Chondrocyte (in vitro differentiated cells): Measurements from ENCODE around the gene LDLRAD4. TPM values are rescaled to one million over a fixed set of nuclear protein-coding genes. Genes with fewer than 3 reads are reported as not detected.

Source experiments
- DNase-seq: peaks from one replicate; pipeline ENCODE4 v3.0.0; 2021; ENCODE audit warnings: mixed read lengths, low spot score
- H3K27ac Mint-ChIP-seq: one replicate; pipeline ENCODE4 v1.8.0; 2021; ENCODE audit warnings: mild to moderate bottlenecking, moderate library complexity, mixed read lengths; ENCODE audit not compliant: unreplicated experiment
- H3K27me3 Mint-ChIP-seq: 2 replicates; pipeline ENCODE4 v1.8.0; 2021; ENCODE audit warnings: low read depth, mixed read lengths
- H3K36me3 Mint-ChIP-seq: 2 replicates; pipeline ENCODE4 v1.8.0; 2021; ENCODE audit warnings: low read depth, mixed read lengths
- H3K4me1 Mint-ChIP-seq: 2 replicates; pipeline ENCODE4 v1.8.0; 2021; ENCODE audit warnings: low read depth, mild to moderate bottlenecking, mixed read lengths
- H3K4me3 Mint-ChIP-seq: one replicate; pipeline ENCODE4 v1.8.0; 2021; ENCODE audit warnings: mild to moderate bottlenecking, moderate library complexity, mixed read lengths; ENCODE audit not compliant: unreplicated experiment
- H3K9me3 Mint-ChIP-seq: 2 replicates; pipeline ENCODE4 v1.8.0; 2021; ENCODE audit warnings: low read depth, mixed read lengths
- total RNA-seq: library from RNA; stranded (reverse); gene quantifications from 3 replicates; pipeline ENCODE4 v1.2.1, GENCODE V29; 2021
- TF ChIP-seq, protein P1 (sequence below): fragments of 200-600 bp; sonication (generic); IDR thresholded peaks from 2 replicates; pipeline ENCODE4 v1.5.0; 2021; ENCODE audit warnings: antibody characterized with exemption, mild to moderate bottlenecking, moderate library complexity

LDLRAD4 gene
- total RNA-seq, 1 donor from 2014 or later, result 80.5 TPM

GRCh38 chr18:13407484-13407883 lies 188.9 kb downstream of the LDLRAD4 start:
- no peak for DNase-seq
- Mint-ChIP-seq H3K27ac (no peak overlapping the region), H3K9me3 (peaks cover 7% of the 10 kb centered on the region), H3K36me3 (peaks cover 27% of the 10 kb centered on the region), H3K4me3 (no peak overlapping the region), H3K27me3 (no peaks in the 10 kb centered on the region), H3K4me1 (peaks cover 2% of the 10 kb centered on the region)
- TF ChIP-seq, protein P1, sequence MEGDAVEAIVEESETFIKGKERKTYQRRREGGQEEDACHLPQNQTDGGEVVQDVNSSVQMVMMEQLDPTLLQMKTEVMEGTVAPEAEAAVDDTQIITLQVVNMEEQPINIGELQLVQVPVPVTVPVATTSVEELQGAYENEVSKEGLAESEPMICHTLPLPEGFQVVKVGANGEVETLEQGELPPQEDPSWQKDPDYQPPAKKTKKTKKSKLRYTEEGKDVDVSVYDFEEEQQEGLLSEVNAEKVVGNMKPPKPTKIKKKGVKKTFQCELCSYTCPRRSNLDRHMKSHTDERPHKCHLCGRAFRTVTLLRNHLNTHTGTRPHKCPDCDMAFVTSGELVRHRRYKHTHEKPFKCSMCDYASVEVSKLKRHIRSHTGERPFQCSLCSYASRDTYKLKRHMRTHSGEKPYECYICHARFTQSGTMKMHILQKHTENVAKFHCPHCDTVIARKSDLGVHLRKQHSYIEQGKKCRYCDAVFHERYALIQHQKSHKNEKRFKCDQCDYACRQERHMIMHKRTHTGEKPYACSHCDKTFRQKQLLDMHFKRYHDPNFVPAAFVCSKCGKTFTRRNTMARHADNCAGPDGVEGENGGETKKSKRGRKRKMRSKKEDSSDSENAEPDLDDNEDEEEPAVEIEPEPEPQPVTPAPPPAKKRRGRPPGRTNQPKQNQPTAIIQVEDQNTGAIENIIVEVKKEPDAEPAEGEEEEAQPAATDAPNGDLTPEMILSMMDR, result no peak

GRCh38 chr18:13409026-13409425 lies 190.5 kb downstream of the LDLRAD4 start:
- Mint-ChIP-seq H3K4me3 (no peak overlapping the region), H3K27me3 (no peaks in the 10 kb centered on the region), H3K4me1 (peaks cover 2% of the 10 kb centered on the region), H3K36me3 (peaks cover 33% of the 10 kb centered on the region), H3K9me3 (peaks cover 8% of the 10 kb centered on the region), H3K27ac (no peak overlapping the region)
- TF ChIP-seq, protein P1, result no peak
- no peak for DNase-seq

DNA sequence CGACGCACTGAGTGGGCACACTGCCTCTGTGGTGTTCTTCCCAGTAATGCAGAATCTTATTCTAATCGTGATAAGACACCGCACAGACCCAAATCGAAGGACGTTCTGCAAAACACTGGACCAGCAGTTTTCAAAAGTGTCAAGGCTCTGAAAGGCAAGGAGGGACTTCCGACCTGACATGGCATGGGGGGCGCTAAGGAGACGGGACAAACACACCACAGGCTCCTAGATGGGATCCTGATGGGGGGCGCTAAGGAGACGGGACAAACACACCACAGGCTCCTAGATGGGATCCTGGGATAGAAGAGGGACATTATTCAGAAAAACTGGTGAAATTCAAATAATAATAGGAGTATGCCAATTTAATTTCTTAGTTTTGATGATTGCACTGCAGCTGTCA lies 191.4 kb downstream of the LDLRAD4 start:
- no peaks in the 10 kb centered on the region for H3K27me3 Mint-ChIP-seq
- no peak overlapping the region for H3K4me3 Mint-ChIP-seq
- no peak for DNase-seq
- no peak overlapping the region for H3K27ac Mint-ChIP-seq
- TF ChIP-seq, protein P1, result no peak
- H3K9me3 Mint-ChIP-seq, result peaks cover 8% of the 10 kb centered on the region
- H3K4me1 Mint-ChIP-seq, result peaks cover 6% of the 10 kb centered on the region
- peaks cover 30% of the 10 kb centered on the region for H3K36me3 Mint-ChIP-seq

DNA sequence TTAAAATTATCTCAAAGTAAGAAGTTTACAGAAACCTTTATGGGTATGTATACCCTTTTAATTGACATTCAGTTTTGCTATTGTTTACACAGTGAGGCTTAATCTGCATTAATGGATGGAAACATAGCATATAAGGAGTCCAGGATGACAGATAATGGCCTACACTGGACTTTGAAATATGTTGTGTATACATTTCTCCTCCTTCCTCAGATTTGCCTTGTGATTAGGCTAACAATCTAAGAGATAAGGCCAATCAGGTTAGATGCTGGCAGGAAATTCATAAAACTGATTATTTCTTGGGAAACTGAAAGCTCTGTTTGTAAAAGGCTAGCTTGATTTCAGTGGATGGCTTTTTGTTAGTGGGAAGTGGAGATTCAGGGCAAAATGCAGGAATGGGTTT lies 191.9 kb downstream of the LDLRAD4 start:
- Mint-ChIP-seq H3K9me3 (peaks cover 8% of the 10 kb centered on the region), H3K4me1 (peaks cover 6% of the 10 kb centered on the region), H3K27ac (no peak overlapping the region), H3K4me3 (no peak overlapping the region), H3K27me3 (no peaks in the 10 kb centered on the region), H3K36me3 (peaks cover 30% of the 10 kb centered on the region)
- DNase-seq, result no peak
- TF ChIP-seq, protein P1, result no peak

DNA sequence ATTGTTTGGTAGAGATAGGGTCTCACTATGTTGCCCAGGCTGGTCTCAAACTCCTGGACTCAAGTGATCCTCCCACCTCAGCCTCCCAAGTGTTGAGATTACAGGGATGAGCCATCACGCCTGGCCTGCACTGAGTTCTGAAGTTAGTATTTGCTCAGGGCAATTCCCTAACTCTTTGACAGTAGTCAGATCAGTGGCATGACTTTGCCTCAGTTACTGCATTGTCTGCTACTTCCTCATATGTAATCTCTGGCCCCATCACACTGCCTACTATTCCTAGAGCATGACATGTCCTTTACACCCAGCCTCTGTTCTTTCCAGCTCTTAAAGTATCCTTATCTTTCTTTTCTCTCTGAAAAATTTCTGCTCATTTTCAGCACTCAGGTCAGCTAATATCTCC lies 193.5 kb downstream of the LDLRAD4 start:
- peaks cover 30% of the 10 kb centered on the region for H3K36me3 Mint-ChIP-seq
- H3K27ac Mint-ChIP-seq, result no peak overlapping the region
- H3K9me3 Mint-ChIP-seq, result peaks cover 8% of the 10 kb centered on the region
- DNase-seq, result no peak
- no peak overlapping the region for H3K4me3 Mint-ChIP-seq
- H3K27me3 Mint-ChIP-seq, result no peaks in the 10 kb centered on the region
- peaks cover 19% of the 10 kb centered on the region for H3K4me1 Mint-ChIP-seq
- TF ChIP-seq, protein P1, result no peak
